Measurements from ENCODE around the gene RAPGEF1.

Gene RAPGEF1

GRCh38 chr9:131601683-131602181, 138.1 kb downstream of the RAPGEF1 start:
- Histone ChIP-seq H3K4me2 (ENCODE audit: low read depth, low read length, poor library complexity, severe bottlenecking) (no peak overlapping the region), H3K9ac (ENCODE audit: low read length) (no peak overlapping the region), H3K27me3 (ENCODE audit: low read length) (no peaks in the 10 kb centered on the region), H3K27ac (ENCODE audit: low read depth, low read length) (no peak overlapping the region), H4K20me1 (ENCODE audit: low read depth, low read length) (no peaks in the 10 kb centered on the region), H3K36me3 (ENCODE audit: low read length) (no peaks in the 10 kb centered on the region), H3K9me2 (replicated peaks; ENCODE audit: insufficient read depth, low read length) (no peaks in the 10 kb centered on the region), H3K9me3 (ENCODE audit: insufficient read depth, low read length) (no peaks in the 10 kb centered on the region), H2AFZ (ENCODE audit: low read depth, low read length, severe bottlenecking) (no peak overlapping the region), H3K79me2 (ENCODE audit: insufficient read depth, low read length) (no peaks in the 10 kb centered on the region), H3F3A (ENCODE audit: insufficient read depth) (no peaks in the 10 kb centered on the region), H3K4me3 (ENCODE audit: insufficient read depth, low read length, poor library complexity, severe bottlenecking) (no peak overlapping the region)
- TF ChIP-seq EZH2phosphoT487 (conservative IDR thresholded peaks at IDR 0.05; ENCODE audit: low read length), result no peak
- TF ChIP-seq, protein P1, sequence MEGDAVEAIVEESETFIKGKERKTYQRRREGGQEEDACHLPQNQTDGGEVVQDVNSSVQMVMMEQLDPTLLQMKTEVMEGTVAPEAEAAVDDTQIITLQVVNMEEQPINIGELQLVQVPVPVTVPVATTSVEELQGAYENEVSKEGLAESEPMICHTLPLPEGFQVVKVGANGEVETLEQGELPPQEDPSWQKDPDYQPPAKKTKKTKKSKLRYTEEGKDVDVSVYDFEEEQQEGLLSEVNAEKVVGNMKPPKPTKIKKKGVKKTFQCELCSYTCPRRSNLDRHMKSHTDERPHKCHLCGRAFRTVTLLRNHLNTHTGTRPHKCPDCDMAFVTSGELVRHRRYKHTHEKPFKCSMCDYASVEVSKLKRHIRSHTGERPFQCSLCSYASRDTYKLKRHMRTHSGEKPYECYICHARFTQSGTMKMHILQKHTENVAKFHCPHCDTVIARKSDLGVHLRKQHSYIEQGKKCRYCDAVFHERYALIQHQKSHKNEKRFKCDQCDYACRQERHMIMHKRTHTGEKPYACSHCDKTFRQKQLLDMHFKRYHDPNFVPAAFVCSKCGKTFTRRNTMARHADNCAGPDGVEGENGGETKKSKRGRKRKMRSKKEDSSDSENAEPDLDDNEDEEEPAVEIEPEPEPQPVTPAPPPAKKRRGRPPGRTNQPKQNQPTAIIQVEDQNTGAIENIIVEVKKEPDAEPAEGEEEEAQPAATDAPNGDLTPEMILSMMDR (IDR thresholded peaks at IDR 0.05; ENCODE audit: insufficient read depth, low read length, poor library complexity, severe bottlenecking), result no peak

DNA sequence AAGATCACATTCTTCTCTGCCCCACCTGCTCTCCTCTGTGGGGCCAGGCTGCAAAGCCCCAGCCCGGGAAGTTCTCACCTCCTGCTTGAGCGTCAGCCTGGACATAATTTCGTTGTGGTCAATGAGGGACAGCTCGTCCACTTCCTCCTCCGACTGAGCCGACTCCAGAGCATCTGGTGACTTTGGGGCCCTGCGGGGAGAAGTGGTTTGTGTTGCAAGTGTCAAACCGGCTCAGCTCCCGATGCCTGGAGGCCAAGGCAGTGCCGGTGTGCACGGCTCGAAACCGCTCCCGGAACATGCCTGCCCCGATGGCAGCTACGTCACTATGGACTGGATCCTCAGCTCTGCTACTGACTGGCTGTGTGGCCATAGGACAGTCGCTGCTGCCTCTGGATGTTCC, 141.8 kb downstream of the RAPGEF1 start:
- Histone ChIP-seq H2AFZ (ENCODE audit: low read depth, low read length, severe bottlenecking) (no peak overlapping the region), H3K27ac (ENCODE audit: low read depth, low read length) (no peak overlapping the region), H3K9ac (ENCODE audit: low read length) (no peak overlapping the region), H3K9me2 (replicated peaks; ENCODE audit: insufficient read depth, low read length) (no peaks in the 10 kb centered on the region), H3K27me3 (ENCODE audit: low read length) (no peaks in the 10 kb centered on the region), H4K20me1 (ENCODE audit: low read depth, low read length) (no peaks in the 10 kb centered on the region), H3K4me3 (ENCODE audit: insufficient read depth, low read length, poor library complexity, severe bottlenecking) (no peak overlapping the region), H3K9me3 (ENCODE audit: insufficient read depth, low read length) (no peaks in the 10 kb centered on the region), H3K4me2 (ENCODE audit: low read depth, low read length, poor library complexity, severe bottlenecking) (no peak overlapping the region), H3F3A (ENCODE audit: insufficient read depth) (no peaks in the 10 kb centered on the region), H3K36me3 (ENCODE audit: low read length) (no peaks in the 10 kb centered on the region), H3K79me2 (ENCODE audit: insufficient read depth, low read length) (no peaks in the 10 kb centered on the region)
- TF ChIP-seq EZH2phosphoT487 (conservative IDR thresholded peaks at IDR 0.05; ENCODE audit: low read length), result no peak
- TF ChIP-seq, protein P1 (IDR thresholded peaks at IDR 0.05; ENCODE audit: insufficient read depth, low read length, poor library complexity, severe bottlenecking), result no peak

GRCh38 chr9:131597246-131597645, 142.6 kb downstream of the RAPGEF1 start:
- Histone ChIP-seq H2AFZ (ENCODE audit: low read depth, low read length, severe bottlenecking) (no peak overlapping the region), H3F3A (ENCODE audit: insufficient read depth) (no peaks in the 10 kb centered on the region), H3K36me3 (ENCODE audit: low read length) (no peaks in the 10 kb centered on the region), H3K79me2 (ENCODE audit: insufficient read depth, low read length) (no peaks in the 10 kb centered on the region), H3K9me3 (ENCODE audit: insufficient read depth, low read length) (no peaks in the 10 kb centered on the region), H3K4me3 (ENCODE audit: insufficient read depth, low read length, poor library complexity, severe bottlenecking) (no peak overlapping the region), H3K4me2 (ENCODE audit: low read depth, low read length, poor library complexity, severe bottlenecking) (no peak overlapping the region), H3K27ac (ENCODE audit: low read depth, low read length) (no peak overlapping the region), H3K9me2 (replicated peaks; ENCODE audit: insufficient read depth, low read length) (no peaks in the 10 kb centered on the region), H3K27me3 (ENCODE audit: low read length) (no peaks in the 10 kb centered on the region), H3K9ac (ENCODE audit: low read length) (no peak overlapping the region), H4K20me1 (ENCODE audit: low read depth, low read length) (no peaks in the 10 kb centered on the region)
- TF ChIP-seq EZH2phosphoT487 (conservative IDR thresholded peaks at IDR 0.05; ENCODE audit: low read length), result no peak
- TF ChIP-seq, protein P1 (IDR thresholded peaks at IDR 0.05; ENCODE audit: insufficient read depth, low read length, poor library complexity, severe bottlenecking), result no peak

All from SU-DHL-6 (cell line).